Ishikawa (cell line): ENCODE measurements around the gene ZC3H14.

ENCODE experiments used
- CEBPB ChIP-seq: IDR thresholded peaks from 2 replicates; pipeline ENCODE4 v1.6.1; 2012
- CREB1 ChIP-seq: IDR thresholded peaks from 2 replicates; pipeline ENCODE4 v1.6.1; 2012; ENCODE audit warnings: low read depth
- EGR1 ChIP-seq: IDR thresholded peaks from 2 replicates; pipeline ENCODE4 v1.6.1; 2012
- EP300 ChIP-seq: IDR thresholded peaks from 2 replicates; pipeline ENCODE4 v1.6.1; 2012; ENCODE audit warnings: borderline replicate concordance
- FOXM1 ChIP-seq: IDR thresholded peaks from 2 replicates; pipeline ENCODE4 v1.6.1; 2012; ENCODE audit warnings: low read depth, borderline replicate concordance
- MAX ChIP-seq: IDR thresholded peaks from 2 replicates; pipeline ENCODE4 v1.6.1; 2012
- NFIC ChIP-seq: IDR thresholded peaks from 2 replicates; pipeline ENCODE4 v1.6.1; 2012
- RAD21 ChIP-seq: IDR thresholded peaks from 2 replicates; pipeline ENCODE4 v1.6.1; 2012; ENCODE audit warnings: low read depth
- REST ChIP-seq: IDR thresholded peaks from 2 replicates; pipeline ENCODE4 v1.6.1; 2012; ENCODE audit warnings: low read depth, mild to moderate bottlenecking
- TAF1 ChIP-seq: IDR thresholded peaks from 2 replicates; pipeline ENCODE4 v1.6.1; 2012; ENCODE audit warnings: low read depth, mild to moderate bottlenecking
- TCF12 ChIP-seq: IDR thresholded peaks from 2 replicates; pipeline ENCODE4 v1.6.1; 2012; ENCODE audit warnings: low read depth
- TEAD4 ChIP-seq: IDR thresholded peaks from 2 replicates; pipeline ENCODE4 v1.6.1; 2012
- USF1 ChIP-seq: IDR thresholded peaks from 2 replicates; pipeline ENCODE4 v1.6.1; 2012
- YY1 ChIP-seq: IDR thresholded peaks from 2 replicates; pipeline ENCODE4 v1.6.1; 2012; ENCODE audit warnings: low read depth
- ZBTB7A ChIP-seq: IDR thresholded peaks from 2 replicates; pipeline ENCODE4 v1.6.1; 2012; ENCODE audit warnings: low read depth

Gene ZC3H14

GRCh38 chr14:88547386-88547780, 15.5 kb upstream of the ZC3H14 start:
- no peak for TF ChIP-seq ZBTB7A
- no peak for TF ChIP-seq REST
- TF ChIP-seq TCF12: no peak
- no peak for TF ChIP-seq RAD21
- no peak for TF ChIP-seq FOXM1
- no peak for TF ChIP-seq NFIC
- no peak for TF ChIP-seq YY1
- TF ChIP-seq TAF1: no peak
- no peak for TF ChIP-seq USF1
- no peak for TF ChIP-seq CREB1
- no peak for TF ChIP-seq MAX
- TF ChIP-seq EP300: no peak
- TF ChIP-seq CEBPB: no peak
- no peak for TF ChIP-seq EGR1
- no peak for TF ChIP-seq TEAD4

- TF ChIP-seq TAF1 (no peak), FOXM1 (no peak), CEBPB (no peak), MAX (no peak), TCF12 (no peak), EP300 (no peak), NFIC (no peak), ZBTB7A (no peak), YY1 (no peak), RAD21 (no peak), CREB1 (no peak), REST (no peak), EGR1 (no peak), TEAD4 (no peak), USF1 (no peak)
Observed at GRCh38 chr14:88550078-88550477, 12.8 kb upstream of the ZC3H14 start.

- TF ChIP-seq CREB1 (no peak), CEBPB (no peak; the same call in 1 of the 2 replicates), EGR1 (no peak), TEAD4 (0 out of 2 replicates have a peak, but pooled peaks have one; percentile 32), REST (no peak), MAX (peak; percentile 97), NFIC (peak; percentile 40; the same call in 1 of the 2 replicates), USF1 (no peak; the same call in 1 of the 2 replicates), FOXM1 (no peak), RAD21 (peak; percentile 32), YY1 (peak; percentile 71), EP300 (no peak), ZBTB7A (no peak; the same call in 1 of the 2 replicates), TAF1 (peak; percentile 87), TCF12 (peak; percentile 73)
Observed at GRCh38 chr14:88551094-88551870, 11.6 kb upstream of the ZC3H14 start.
